ENCODE data around the gene NUP42.

Gene NUP42, protein sequence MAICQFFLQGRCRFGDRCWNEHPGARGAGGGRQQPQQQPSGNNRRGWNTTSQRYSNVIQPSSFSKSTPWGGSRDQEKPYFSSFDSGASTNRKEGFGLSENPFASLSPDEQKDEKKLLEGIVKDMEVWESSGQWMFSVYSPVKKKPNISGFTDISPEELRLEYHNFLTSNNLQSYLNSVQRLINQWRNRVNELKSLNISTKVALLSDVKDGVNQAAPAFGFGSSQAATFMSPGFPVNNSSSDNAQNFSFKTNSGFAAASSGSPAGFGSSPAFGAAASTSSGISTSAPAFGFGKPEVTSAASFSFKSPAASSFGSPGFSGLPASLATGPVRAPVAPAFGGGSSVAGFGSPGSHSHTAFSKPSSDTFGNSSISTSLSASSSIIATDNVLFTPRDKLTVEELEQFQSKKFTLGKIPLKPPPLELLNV

DNA sequence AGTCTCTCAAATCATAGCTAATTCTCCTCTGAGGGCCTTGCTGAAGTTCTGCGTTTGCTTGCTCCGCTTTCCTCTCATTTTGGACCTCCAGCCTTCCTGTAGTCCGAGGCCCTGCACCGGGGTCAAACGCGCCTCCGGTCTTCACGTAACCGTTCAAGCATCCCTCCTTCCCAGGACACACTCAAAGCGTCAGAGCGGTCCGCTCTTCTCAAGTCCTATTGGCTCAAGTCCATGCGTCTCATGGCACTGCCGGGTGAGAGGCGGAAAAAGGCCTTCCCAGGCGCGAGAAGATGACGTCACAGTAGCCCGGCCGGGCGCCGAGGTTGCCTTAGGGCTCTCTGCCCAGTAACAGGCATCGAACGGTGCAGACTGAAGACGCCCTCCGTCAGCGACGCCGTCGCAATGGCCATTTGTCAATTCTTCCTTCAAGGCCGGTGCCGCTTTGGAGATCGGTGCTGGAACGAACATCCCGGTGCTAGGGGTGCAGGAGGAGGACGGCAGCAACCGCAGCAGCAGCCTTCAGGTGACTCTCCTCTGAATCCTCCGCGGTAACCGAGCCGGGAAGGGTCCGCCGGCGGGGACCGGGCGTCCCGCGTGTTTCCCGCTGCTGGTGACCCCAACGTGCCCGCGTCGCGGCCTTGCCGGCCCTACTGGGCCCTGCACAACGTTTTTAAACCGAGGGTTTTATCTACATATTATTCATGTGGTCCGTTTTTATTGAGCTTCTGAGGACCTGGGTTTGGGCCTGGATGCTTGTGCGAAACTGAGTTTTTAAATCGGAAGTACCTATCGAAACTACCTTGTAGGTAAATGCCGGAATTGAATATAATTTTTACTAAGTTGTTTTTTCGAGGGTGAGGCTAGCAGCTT lies at the start of gene NUP42:
Gene NUP42 (plus strand): TSS at position 365 of the 870 bp plus-strand sequence. CDS start 38 bp downstream, at position 403.
- in situ Hi-C loops (cut with HindIII; ENCODE audit: low sequenced_read_pairs), result no loop called here

DNA sequence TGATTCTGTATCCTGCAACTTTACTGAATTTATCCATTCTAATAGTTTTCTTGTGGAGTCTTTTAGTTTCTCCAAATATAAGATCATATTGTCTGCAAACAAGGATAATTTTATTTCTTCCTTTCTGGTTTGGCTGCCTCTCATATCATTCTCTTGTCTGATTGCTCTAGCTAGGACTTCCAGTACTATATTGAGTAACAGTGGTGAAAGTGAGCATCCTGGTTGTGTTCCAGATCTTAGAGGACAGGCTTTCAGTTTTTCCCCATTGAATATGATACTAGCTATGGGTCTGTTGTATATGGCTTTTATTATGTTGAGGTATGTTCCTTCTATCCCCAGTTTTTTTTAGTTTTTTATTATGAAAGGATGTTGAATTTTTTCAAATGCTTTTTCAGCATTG lies 48.1 kb upstream of the NUP42 start:
- in situ Hi-C loops (cut with HindIII; ENCODE audit: low sequenced_read_pairs), result no loop called here

DNA sequence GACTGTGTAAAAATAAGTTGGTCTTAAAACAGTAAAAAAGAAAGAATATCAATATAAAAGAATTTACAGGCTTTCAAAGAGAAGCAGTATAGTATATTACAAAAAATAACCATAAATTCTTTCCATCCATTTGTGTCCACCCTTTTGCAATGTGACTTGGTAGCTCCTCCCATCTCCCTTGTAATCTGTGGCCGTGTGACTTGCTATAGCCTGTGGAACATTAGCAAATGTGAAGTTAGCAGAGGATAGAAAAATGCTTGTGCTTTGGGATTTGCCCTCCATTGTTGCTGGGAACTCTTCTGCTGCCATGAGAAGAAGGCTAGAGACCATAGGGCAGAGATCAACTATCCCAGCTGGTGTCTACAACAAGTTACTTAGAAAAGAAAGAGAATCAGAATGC lies 46.1 kb upstream of the NUP42 start:
- in situ Hi-C loops (cut with HindIII; ENCODE audit: low sequenced_read_pairs), result no loop called here

DNA sequence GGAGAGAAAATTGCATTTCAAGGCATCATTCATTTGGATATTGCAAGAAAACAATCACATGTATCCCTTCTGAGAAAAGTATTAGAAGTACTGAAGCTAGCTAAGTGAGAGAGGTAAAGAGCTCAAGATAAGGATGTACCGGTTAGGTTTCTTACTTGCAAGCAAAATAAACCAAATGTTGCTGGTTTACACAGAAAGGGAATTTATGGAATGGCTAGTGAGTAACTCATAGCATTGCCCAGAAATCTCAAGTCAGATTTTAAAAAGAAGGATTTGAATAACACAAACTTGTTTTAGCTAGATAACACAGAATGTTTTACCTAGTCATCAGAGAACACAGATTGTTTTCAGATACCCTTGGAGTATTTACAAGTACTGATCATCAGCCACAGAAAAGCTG lies 45.6 kb upstream of the NUP42 start:
- in situ Hi-C loops (cut with HindIII; ENCODE audit: low sequenced_read_pairs), result no loop called here

DNA sequence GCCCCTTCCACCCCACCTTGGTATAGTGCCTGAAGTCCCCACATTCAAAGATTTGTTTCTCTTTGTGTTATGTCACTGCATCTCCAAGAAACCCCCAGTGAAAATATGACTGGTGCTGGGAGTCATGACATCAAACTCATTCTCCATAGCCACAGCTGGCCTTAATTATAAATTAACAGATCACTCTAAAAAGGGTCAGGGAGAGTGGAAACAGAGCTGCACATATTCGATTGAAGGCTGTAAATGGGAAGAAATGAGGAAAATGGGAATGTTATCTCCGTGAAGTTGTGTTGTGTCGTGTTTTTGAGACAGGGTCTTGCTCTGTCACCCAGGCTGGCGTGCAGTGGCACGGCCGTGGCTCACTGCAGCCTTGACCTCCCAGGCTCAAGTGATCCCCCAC lies 24.2 kb upstream of the NUP42 start:
- in situ Hi-C loops (cut with HindIII; ENCODE audit: low sequenced_read_pairs), result no loop called here

DNA sequence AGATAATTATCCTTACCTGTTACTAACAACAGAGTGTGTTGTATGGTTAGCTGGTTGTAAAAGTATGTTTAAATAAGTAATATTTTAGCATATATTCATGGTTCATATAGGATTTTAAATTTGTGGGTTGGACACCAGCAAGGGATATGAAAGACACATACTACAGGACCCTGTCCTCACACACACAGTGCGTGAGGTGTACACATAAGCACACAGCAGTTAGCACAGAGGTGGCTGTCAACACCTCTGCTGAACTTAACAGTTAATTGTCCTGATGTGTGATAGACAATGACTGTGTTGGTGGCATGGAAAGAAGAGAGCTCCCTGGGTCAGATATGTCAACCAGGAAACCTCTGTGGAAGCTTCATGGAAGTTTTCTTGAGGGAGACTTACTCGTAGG lies 23.3 kb upstream of the NUP42 start:
- in situ Hi-C loops (cut with HindIII; ENCODE audit: low sequenced_read_pairs), result no loop called here

DNA sequence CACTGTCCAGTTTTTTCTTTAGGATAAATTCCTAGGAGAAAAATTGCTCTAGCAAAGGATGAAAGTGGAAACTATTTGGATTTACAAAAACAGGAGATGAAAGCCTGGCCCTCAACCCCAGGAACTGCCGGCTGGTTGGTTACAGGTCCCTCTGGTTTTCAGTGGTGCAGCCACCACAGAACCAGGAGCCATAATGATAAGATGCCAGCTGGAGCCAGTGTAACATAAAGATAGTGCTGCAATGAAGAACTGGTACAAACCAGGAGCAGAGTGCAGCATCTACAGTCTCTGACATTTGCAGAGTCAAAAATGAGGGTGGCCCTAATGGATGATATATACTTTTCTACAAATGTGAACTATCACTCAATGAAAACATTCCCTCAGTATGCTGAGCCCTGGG lies 20.4 kb upstream of the NUP42 start:
- in situ Hi-C loops (cut with HindIII; ENCODE audit: low sequenced_read_pairs), result loop anchor here (10.0 kb wide), 1 partner anchor 83 kb away; the partner anchor contains the start of gene GPNMB

DNA sequence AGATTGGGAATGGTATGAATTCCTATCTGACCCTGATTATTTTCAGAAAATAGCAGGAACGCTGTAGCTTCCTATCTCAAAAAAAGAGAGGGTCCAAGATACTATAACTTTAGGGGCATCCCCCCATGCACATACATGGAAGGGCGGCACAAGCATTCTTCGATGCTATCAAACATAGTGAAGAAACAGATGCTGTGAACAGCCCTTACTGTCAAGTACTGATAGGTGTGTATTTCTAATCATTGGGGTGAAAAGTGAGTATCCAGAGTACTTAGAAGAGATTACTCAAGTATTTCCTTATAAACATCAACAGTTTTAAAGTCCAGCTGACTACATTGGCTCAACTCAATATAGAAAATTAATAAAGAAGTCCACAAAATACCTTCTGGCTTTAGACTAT lies 17.0 kb upstream of the NUP42 start:
- in situ Hi-C loops (cut with HindIII; ENCODE audit: low sequenced_read_pairs), result loop anchor here (10.0 kb wide), 1 partner anchor 80 kb away; the partner anchor contains the start of gene GPNMB

DNA sequence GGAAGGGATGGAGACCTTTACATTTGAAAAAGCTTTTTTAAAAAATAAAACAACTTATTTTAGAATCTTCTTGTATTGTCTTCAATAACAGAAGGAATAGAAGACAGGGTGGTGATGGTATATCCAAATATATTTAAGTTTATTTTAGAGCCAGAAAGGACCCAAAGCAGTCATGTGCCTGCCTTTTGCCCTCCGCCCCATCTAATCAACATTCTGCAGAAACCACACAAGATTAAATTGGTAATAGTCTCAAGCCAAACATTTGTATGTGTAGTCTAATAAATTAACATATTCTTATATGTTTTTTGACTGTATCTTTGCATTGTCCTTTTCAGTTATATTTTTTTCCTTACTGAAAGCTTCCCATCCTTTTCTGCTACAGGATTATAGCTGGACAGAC lies 16.5 kb upstream of the NUP42 start:
- in situ Hi-C loops (cut with HindIII; ENCODE audit: low sequenced_read_pairs), result loop anchor here (10.0 kb wide), 1 partner anchor 79 kb away; the partner anchor contains the start of gene GPNMB

DNA sequence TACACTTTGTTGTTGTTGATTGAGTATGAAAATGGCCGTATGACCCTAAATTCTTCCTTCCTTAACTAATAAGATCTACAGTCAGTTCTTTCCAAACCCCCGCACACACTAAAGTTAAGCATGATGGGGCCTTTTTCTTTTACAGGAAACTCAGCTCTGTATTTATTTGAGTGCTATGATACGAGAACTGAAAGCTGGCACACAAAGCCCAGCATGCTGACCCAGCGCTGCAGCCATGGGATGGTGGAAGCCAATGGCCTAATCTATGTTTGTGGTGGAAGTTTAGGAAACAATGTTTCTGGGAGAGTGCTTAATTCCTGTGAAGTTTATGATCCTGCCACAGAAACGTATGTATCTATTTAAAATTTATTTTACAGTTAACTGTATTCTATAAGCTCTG lies 14.2 kb upstream of the NUP42 start:
- in situ Hi-C loops (cut with HindIII; ENCODE audit: low sequenced_read_pairs), result loop anchor here (10.0 kb wide), 1 partner anchor 77 kb away; the partner anchor contains the start of gene GPNMB

DNA sequence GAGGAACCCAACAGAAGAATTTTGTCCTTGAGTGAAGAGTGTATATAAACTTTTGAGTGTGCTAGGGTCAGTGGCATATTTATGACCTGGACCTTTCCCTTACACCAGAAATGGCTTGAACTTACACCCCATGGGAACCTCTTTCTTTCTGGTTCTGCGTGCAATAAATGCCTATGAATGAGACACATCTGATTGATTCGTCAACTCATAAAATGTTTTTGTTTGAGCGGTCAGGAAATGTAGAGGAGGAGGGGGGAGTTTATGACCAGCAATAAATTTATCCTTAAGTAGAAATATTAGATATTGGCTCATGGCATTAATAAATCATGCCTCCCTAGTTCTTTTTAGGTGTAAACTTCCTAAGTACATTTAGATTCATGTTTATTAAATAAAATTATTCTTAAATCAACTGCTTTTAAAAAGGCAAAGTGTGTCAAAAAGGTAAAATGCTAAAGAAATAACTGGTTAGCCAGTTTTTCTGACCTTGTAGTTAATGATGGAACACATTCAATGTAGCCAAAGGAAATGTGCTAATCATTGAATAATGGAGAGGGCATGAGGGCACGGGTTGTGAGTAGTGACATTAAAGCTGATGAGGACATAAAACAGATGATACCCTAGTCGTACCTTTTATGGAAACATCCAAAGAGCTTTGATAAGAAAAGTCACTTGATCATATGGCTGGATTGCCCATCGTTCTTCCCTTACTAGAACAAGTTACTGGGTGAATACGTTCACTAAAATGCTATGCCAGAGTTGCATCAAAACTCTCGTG lies 13.6 kb upstream of the NUP42 start:
- in situ Hi-C loops (cut with HindIII; ENCODE audit: low sequenced_read_pairs), result loop anchor here (10.0 kb wide), 1 partner anchor 77 kb away; the partner anchor contains the start of gene GPNMB

DNA sequence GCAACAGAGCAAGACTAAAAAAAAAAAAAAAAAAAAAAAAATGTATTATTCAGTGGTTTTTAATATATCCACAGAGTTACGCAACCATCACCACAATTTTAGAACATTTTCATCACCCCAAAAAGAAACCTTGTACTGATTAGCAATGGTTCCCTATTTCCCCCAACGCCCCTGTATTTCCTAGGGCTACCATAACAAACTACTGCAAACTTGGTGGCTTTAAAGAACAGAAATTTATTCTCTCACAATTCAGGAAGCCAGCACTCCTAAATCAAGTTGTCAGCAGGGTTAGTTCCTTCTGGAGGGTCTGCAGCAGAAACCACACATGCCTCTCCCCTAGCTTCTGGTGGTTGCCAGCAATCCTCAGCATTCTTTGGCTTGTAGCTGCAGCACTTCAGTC lies 5.9 kb upstream of the NUP42 start:
- in situ Hi-C loops (cut with HindIII; ENCODE audit: low sequenced_read_pairs), result no loop called here

DNA sequence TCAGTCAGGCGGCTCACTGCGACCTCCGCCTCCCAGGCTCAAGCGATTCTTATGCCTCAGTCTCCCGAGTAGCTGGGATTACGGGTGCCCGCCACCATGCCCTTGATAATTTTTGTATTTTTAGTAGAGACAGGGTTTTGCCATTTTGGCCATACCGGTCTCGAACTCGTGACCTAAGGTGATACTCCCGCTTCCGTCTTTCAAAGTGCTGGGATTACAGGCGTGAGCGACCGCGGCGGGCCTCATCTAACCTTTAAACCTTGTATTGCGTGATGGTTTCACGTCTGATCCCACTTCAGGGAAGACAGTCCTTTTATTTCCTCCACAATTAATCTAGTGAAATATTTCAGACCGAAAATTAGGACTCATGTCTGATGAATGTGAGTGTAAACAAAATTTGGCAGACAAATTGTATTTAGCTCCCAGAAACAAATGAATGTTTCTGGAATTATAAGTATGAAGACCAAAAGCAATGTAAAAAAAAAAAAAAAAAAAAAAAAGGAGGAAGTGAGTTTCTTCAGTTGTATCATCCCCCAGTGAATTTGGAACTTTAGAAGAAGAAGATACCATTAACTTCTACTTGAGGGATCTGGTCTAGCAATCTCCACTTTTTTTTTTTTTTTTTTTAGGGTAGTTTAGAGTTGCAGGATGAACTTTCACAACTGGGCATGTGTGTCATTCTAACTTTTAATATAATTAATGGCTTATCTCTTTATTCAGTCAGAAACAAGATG lies 1.6 kb downstream of the NUP42 start:
- in situ Hi-C loops (cut with HindIII; ENCODE audit: low sequenced_read_pairs), result no loop called here

DNA sequence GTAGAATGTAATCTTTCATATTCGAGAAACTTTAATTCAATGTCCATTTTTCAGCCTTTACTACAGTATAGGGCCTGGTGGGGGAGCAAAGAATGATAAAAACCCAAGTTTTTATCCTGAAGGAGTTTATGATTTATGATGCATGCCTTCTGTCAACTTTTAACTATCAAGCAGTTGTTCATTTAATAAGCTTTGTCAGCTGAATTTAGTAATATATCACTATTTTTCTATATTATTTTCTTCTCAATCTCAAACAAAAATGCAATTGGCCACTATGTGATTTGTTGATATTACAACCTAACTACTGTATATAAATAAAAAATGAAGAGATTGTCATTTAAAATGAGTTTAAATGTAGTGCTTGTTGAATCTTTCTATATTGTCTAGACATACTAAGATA lies 2.4 kb downstream of the NUP42 start:
- in situ Hi-C loops (cut with HindIII; ENCODE audit: low sequenced_read_pairs), result no loop called here

DNA sequence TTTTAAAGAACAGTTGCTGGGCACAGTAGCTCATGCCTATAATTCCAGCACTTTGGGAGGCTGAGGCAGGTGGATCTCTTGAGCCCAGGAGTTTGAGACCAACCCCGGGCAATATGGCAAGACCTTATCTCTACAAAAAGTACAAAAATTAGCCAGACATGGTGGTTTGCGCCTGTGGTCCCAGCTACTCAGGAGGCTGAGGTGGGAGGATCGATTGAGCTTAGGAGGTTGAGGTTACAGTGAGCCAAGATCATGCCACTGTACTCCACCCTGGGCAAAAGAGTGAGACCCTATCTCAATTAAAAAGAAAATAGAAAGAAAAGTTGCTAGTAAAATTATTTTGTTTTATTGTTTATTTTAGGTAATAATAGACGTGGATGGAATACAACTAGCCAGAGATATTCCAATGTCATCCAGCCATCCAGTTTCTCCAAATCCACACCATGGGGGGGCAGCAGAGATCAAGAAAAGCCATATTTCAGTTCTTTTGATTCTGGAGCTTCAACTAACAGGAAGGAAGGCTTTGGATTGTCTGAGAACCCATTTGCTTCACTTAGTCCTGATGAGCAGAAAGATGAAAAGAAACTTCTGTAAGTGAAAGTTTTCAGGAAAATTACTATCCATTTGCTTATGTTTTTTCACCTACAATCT lies 3.0 kb downstream of the NUP42 start:
- in situ Hi-C loops (cut with HindIII; ENCODE audit: low sequenced_read_pairs), result no loop called here

DNA sequence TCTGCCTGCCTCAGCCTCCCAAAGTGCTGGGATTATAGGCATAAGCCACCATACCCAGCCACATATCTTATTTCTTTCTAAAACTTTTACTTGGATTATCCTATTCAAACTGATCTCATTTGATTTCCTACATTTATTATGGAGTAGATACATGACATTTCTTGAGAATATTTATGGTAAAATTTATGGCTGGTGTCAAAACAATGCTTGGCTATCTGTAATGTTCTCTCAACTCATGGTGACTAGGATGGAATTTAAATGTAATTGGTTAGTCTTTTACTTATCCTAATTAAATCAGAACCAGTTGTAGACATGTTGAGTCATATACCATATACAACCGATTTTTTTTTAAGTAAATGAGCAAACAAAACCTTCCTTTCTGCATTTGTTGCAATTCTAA lies 4.1 kb downstream of the NUP42 start:
- in situ Hi-C loops (cut with HindIII; ENCODE audit: low sequenced_read_pairs), result no loop called here

DNA sequence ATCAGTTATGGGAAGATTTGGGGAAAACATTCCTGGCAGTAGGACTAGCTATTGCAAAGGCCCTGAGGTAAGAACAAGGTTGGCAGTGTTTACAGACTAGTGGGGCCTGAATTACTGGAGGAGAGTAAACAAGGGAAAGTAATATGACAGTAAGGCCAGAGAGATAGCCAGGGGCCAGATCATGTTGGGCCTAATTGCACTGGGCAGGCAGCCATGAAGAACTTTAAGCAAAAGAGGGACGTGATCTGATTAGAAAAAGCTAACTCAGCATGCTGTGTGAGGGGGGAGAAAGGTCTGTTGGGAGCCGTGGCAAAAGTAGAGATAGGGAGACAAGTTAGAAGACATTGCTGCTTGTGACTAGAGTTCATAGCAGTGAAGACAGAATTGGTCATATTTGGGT lies 9.2 kb downstream of the NUP42 start:
- in situ Hi-C loops (cut with HindIII; ENCODE audit: low sequenced_read_pairs), result loop anchor here (10.0 kb wide), 1 partner anchor 74 kb away; no protein-coding TSS in a partner anchor

DNA sequence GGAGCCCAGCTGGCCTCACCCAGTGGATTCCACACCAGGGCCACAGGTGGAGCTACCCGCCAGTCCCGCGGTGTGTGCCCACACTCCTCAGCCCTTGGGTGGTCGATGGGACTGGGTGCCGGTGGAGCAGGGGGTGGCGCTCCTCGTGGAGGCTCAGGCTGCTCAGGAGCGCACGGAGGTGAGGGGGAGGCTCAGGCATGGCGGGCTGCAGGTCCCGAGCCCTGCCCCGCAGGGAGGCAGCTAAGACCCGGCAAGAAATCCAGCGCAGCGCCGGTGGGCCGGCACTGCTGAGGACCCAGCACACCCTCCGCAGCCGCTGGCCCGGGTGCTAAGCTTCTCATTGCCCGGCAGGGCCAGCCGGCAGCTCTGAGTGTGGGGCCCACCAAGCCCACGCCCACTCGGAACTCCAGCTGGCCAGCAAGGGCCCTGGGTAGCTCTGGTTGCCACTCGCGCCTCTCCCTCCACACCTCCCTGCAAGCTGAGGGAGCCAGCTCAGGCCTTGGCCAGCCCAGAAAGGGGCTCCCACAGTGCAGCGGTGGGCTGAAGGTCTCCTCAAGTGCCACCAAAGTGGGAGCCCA lies 11.9 kb downstream of the NUP42 start:
- in situ Hi-C loops (cut with HindIII; ENCODE audit: low sequenced_read_pairs), result loop anchor here (10.0 kb wide), 1 partner anchor 71 kb away; no protein-coding TSS in a partner anchor

DNA sequence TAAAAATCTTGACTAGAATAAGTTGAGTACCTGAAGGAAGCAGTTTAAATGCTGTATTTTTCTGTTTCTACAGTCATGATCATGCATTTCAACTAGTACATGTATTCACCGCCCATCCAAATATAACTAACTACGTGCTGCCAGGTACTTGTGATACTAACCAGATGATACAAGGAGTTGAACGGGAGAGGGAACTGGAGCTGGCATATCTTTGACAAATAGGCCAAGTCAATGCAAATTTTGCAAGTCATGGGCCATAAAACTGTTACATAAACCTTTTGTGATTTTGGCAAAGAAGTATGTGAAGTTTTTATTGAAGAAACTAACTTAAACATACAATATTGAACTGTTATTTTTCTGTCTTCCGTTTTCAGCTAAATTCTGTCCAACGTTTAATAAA lies 14.5 kb downstream of the NUP42 start:
- in situ Hi-C loops (cut with HindIII; ENCODE audit: low sequenced_read_pairs), result loop anchor here (10.0 kb wide), 1 partner anchor 68 kb away; no protein-coding TSS in a partner anchor
